Dermis blood vessel endothelial cell (primary cell): Measurements from ENCODE around the gene STX2. TPM values are rescaled to one million over a fixed set of nuclear protein-coding genes. Genes with fewer than 3 reads are reported as not detected.
"Not testable (repeated sequence)": the region's sequence is repeated elsewhere in the genome, so short reads cannot be mapped to it uniquely, and the experiment has no call there.

Source experiments
- DNase-seq: peaks from one replicate; pipeline ENCODE4 v3.0.0; 2010
- total RNA-seq: library from RNA; depleted of rRNA; stranded (reverse); fragments of >200 nt; gene quantifications from 2 replicates; pipeline ENCODE4 v1.2.3, GENCODE V29; 2014

STX2 gene
- total RNA-seq, 1 donor from 2014 or later, result 31.1 TPM

DNA sequence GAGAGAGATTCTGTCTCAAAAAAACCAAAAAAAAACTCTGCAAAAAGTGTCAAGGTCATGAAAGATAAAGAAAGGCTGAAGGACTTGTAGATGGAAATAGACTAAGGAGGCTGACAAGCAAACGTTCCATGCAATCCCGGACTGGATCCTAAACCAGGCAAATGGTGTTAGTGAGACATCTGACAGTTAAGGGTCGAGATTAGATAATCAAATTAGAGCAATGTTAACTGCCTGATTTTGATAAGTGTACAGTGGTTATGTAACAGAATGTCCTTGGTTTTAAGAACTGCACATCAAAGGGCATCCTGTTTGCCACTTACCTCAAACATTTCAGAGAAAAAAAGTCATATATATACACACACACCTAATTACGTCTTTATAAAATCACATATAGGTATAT is 29.4 kb upstream of the STX2 start:
- DNase-seq, result no peak

DNA sequence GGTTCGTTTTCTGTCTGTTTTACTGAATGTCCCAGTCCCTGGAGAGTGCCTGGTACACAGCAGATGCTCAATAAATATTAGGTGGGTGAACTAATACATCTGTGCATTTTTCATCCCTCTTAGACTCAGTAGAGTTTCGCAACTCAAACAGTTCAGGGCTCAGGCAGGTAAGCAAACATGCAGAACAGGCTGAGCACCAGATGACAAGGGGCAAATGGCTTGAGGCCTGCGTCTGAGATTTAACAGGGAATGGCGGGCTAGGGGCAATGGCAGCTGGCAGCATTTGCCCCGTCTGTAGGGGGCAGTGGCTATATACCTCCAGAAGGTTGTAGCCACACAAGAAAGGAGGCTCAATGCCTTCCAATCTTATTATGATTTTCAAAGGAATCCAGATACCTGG is 24.2 kb upstream of the STX2 start:
- no peak for DNase-seq

DNA sequence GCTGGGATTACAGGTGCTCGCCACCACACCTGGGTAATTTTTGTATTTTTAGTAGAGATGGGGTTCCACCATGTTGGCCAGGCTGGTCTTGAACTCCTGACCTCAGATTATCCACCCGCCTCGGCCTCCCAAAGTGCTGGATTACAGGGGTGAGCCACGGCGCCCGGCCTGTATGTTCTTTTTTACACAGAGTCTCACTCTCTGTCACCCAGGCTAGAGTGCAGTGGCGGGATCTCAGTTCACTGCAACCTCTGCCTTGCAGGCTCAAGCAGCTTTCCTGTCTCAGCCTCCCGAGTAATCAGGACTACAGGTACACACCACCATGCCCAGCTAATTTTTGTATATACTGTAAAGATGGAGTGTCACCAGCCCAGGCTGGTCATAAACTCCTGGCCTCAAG is 23.7 kb upstream of the STX2 start:
- DNase-seq, result not testable (repeated sequence)

DNA sequence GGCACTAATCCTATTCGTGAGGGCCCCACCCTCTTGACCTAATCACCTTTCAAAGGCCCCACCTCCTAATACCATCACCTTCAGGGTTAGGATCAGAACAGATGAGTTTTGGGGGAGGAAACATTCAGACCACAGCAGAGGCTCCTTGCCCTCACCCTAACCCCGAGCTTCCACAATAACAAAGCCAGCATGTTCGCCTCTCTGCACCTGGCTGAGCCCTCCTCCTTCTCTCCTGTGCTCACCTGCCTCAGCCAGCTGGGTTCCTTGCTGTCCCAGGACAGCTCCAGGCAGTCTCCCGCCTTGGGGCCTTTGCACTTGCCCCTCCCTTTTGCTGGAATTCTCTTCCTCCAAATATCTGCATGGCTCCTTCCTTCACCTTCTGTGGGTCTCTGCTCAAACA is 23.1 kb upstream of the STX2 start:
- no peak for DNase-seq

DNA sequence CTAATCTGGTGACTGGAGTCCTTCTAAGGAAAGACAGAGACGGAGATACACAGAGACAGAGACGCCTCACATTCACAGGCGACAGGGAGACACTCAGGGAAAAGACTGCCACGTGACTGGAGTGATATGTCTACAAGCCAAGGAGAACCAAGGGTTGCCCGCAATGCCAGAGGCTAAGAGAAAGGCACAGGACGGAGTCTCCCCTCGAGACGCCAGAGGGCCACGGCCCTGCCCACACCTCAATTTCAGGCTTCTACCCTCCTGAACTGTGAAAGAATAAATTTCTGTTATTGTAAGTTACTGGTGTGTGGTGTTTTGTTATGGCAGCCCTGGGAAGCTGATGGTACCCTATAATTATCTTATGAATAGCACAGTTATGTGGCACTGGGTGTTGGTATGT is 21.3 kb upstream of the STX2 start:
- no peak for DNase-seq

DNA sequence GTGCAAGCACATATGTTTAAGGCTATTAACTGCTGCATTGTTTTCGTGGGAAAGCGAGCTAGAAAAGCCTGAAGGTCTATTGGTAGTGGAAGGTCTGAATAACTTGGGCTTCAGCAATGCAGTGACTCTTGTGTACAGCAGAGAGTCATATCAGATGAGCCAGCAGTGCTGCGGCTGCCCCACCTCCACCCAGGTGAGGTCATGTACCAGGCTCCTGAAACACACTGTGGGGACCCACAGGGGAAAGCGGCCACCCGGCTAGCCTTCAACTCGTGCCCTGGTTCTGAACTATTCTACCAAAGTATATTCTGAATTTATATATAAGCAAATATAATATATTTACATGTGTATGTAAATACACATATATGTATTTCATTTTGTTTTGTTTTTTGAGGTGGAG is 20.1 kb upstream of the STX2 start:
- DNase-seq, result no peak

DNA sequence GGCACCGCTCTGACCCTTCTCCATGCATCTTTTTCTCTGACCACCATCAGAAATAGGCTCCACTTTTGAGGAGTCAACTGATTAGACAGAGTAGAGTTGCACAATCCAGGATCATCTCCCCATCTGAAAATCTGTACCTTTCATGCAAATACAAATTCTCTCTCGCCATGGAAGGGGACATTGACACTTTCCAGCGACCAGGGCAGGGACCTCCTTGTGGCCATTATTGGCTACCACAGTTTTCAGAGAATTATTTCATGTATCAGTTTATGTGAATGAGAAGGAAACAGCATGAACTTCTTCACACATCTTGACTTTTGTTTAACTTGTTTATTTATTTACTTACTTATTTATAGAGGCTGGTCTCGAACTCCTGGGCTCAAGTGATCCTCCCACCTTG is 19.0 kb upstream of the STX2 start:
- no peak for DNase-seq

DNA sequence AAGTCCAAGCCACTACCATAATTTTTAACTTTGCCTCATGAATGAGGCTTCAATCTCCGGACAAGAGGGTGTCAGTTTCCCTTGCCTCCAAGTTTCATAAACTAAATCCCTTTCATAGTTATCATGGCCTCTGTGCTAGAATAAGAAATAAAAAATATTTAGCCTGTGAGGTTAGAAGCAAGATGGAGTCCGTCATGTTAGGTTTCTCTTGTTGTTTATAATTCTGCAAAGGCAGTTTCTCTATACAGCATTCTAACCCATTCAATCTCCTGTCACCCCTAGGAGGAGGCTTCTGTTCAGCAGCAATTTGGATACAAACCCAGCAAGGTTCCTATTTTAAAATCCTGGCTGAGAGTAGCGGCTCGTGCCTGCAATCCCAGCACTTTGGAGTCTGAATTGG is 17.0 kb upstream of the STX2 start:
- DNase-seq, result no peak

DNA sequence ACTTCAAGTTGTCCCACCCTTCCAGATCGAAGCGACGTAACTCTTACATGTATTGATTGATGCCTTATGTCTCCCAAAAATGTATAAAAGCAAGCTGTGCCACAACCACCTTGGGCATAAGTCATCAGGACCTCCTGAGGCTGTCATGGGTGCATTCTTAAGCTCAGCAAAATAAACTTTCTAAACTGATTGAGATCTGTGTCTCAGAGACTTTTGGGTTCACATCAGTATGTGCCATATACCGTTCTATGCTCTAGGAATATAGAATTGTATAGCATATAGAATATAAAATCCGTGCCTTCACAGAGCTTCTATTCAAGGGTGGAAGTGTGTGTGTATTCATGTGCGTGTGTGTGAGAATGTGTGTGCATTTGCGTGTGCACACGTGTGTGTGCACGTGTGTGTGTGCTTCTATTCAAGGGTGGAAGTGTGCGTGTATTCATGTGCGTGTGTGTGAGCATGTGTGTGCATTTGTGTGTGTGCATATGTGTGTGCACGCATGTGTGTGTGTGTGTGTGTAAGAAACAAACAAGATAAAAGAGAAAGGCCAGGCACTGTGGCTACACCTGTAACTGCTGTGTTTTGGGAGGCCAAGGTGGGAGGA is 11.5 kb upstream of the STX2 start:
- no peak for DNase-seq

DNA sequence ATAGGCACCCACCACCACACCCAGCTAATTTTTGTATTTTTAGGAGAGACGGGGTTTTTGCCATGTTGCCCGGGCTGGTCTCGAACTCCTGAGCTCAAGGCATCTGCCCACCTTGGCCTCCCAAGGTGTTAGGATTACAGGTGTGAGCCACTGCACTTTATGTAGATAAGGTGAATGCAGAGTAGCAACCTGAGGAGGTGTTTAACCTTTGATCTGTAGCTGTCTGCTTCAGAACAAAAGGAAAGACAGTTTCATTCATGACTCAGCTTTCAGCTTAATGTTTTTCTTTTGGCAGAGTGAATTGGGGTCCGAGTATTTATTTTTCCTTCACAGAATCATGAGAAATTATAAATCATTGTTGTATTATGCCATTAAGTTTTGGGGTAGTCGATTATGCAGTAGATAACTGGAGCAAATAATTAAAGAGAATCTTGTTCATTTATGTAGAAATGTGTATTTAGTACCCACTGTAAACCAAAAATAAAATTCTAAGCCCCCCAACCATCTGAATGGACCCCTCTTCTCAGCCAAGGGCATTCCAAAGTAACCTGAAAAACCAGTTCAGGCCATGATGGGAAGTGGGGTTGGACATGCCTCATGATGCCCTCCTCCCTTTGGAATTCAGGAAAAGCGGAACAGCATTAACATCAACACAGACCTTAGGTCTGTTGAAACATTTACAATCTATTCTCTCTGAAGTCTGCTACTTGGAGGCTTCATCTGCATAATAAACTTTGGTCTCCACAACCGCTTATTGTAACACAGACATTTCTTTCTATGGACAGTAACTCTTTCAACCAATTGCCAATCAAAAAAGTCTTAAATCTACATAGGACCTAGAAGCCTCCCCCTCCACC is 10.7 kb upstream of the STX2 start:
- DNase-seq, result no peak

DNA sequence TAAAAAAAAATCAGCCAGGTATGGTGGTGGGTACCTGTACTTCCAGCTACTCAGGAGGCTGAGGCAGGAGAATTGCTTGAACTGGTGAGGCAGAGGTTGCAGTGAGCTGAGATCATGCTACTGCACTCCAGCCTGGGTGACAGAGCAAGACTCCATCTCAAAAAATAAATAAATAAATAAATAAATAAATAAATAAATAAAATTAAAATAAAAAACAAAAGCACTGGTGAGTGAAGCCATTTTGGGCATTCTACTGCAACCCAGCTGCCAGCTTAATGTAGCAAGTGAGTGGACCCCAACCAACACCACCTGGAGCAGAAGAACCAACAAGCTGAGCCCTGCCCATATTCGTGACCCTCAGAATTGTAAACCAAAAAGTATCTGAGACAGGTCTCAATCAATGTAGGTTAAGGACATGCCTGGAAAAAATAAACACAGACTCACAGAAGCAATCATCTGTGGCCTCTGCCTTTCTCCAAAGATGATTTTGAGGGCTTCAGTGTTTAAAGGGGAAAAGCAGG is 9.8 kb upstream of the STX2 start:
- not testable (repeated sequence) for DNase-seq

DNA sequence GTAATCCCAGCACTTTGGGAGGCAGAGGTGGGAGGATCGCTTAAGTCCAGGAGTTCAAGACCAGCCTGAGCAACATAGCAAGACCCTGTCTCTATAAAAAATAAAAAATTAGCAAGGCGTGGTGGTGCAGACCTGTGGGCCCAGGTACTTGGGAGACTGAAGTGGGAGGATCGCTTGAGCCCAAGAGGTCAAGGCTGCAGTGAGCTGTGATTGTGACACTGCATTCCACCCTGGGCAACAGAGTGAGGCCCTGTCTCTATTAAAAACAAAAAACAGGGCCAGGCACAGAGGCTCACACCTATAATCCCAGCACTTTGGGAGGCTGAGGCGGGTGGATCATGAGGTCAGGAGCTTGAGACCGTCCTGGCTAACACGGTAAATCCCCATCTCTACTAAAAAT is 9.1 kb upstream of the STX2 start:
- DNase-seq, result not testable (repeated sequence)

DNA sequence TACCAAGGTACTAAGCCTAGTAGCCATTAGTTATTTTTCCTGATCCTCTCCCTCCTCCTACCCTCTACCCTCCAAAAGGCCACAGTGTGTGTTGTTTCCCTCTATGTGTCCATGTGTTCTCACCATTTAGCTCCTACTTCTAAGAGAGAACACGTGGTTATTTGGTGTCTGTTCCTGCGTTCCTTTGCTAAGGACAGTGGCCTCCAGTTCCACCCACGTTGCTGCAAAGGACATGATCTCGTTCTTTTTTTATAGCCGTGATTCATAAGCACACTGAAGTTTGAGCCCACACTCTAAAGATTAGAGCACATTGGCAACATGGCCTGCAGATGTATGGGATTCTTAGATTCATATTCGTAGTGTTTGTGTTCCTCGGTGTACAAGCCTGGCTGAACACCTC is 8.1 kb upstream of the STX2 start:
- no peak for DNase-seq

DNA sequence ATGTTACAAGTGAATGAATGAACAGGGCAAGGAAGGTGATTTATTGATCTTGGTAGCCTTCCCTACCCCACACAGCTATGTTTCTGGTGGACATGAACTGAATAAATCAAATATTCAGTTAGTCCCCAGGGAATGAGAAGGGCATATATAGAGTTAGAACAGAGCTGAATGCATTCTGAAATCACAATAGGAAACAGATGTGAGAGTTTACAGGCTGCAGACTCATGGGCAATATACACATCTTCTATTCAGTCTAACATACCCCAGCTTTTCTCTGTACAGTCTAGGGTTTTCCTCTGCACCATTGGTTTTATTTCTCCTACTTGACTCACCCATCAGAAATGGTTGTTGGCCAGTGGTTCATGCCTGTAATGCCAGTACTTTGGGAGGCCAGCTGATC is 7.3 kb upstream of the STX2 start:
- DNase-seq, result no peak

DNA sequence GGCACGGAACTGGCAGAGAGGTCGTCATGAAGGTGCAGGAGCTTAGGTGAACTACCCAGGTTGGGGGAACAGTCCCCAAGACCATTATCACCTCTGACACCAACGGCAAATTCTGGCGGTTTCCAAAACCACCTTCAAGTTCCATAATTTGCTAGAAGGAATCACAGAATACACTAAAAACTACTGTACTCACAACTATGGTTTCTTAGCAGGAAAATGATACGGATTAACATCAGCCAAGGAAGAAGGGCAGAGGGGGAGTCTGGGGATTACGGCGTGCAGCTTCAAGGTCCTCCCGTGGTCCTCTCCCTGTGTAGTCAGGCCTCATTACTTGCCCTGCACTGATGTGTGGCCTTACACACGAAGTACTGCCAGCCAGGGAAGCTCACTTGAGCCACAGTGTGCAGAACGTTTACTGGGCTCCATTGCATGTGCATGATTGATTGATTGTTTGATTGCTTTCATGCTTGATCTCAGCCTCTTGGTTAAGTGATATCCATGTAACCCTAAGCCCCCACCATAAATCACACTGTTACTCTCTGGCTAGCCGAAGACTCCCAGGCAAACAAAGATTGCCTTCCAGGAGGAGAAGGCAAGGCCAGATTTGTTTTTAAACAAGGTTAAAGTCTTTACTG is 837 bp upstream of the STX2 start:
- no peak for DNase-seq

DNA sequence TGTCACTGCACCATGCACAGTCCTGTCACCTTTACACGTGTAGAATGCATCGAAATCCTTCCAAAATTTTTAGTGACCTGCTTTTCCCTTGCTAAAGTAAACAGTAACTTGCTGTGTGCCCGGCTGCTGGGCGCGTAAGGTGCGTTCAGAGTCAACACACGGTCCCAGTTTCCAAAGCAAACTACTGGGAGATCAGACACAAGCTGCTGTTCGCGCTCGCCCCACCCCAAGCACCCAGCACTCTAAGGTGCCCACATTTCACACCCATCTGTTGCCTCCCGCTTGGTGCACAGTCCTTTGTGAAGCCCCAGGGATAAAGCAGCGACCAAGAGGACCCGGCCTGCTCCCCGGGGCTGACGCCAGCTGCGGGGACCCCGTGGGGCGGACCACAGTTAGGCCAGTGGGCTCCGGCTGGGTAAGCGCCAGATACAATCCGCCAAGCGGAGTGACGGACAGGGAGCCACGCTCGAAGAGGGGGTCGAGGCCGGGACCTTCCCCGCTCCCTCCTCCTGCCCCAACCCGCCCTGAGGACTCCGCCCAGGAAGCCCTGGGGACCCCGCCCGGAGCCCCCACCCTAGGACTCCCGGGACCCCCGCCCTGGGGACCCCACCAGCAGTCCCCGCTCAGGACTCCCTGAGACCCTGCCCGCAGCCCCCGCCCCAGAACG is 633 bp downstream of the STX2 start:
- DNase-seq, result peak; percentile 36

DNA sequence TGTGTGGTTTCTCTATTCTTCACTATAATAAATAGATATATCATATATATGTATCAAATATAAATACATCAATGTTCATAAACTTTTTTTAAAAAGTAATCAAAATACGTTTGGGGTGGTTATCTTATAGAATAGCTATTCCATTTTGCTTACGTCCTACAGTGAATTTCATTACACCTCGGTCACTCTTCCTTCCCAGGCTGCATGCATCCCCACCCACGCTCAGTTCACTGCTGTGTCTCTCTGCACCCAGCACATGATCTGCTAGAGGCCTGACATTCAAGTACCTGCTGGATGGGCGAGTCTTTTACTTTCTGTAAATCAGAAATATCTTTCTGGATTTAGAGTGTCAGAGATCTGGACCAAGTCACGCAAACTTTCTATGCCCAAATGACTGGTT is 3.6 kb downstream of the STX2 start:
- no peak for DNase-seq

DNA sequence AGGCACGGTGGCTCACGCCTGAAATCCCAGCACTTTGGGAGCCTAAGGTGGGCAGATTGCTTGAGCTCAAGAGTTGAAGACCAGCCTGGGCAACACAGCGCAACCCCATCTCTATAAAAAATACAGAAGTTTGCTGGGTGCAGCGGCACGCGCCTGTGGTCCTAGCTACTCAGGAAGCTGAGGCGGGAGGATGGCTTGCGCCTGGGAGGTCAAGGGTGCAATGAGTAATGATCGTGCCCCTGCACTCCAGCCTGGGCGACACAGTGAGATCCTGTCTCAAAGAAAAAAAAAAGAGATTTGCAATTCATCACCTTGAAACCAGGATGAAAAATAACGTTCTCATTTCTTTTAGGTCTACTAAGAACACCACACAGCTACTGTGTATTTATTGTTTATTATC is 4.0 kb downstream of the STX2 start:
- no peak for DNase-seq

DNA sequence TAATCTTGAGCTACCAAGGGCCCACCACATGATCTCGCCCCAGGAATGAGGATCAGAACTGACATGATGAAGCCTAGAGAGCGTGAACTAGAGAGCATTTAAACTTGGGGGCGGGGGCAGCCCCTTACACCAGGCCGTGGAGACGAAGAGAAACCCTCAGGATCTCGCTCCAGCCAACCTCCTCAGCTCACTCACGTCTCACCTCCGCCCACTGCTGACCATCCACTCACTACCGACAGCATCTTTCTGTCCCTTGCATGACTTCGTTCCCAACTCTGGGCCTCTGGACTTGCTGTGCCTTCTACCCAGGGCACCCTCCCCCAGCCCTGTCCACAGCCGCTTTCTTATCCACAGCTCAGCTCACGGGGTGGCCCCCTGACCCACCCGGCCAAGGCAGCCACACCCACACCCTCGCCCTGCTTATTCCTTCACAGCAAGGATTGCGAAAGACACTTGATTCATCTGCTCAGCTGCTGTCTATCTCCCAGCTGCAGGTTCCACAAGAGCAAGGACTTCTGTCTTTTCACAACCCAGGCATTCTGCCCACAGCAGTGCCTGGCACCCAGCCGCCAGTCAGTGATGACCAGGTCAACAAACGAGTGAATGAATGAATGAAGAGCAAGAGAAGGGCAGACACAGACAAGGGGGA is 6.4 kb downstream of the STX2 start:
- no peak for DNase-seq

DNA sequence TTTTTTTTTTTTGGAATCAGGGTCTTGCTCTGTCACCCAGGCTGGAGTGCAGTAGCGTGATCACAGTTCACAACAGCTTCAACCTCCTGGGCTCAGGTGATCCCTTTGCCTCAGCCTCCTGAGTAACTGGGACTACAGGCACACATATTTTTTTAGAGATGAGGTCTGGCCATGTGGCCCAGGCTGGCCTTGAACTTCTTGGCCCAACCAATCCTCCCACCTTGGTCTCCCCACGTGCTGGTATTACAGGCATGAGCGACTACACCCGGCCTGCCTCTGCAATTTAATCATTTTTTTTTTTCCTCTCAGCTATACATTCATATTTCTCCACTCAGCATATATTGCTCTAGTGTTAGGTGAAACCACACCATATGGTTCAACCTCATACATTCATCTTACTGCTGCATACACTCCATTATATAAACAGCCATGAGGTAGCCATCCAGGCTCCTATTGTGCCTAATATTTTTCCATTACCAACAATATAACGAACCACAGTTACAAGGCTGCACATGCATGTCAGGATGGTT is 7.1 kb downstream of the STX2 start:
- DNase-seq, result no peak

DNA sequence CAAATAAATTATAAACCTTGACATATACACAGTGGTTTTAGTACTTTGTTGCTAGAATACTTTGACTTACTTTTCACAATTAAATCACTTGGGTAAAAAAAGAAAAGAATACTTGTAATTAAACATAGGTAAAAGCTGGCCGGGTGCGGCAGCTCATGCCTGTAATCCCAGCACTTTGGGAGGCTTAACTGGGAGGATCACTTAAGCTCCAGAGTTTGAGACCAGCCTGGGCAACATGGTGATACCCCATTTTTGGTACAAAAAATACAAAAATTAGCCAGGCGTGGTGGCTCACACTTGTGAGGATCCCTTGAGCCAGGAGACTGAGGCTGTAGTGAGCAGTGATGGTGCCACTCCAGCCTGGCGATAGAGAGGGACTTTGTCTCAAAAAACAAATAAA is 7.8 kb downstream of the STX2 start:
- no peak for DNase-seq

DNA sequence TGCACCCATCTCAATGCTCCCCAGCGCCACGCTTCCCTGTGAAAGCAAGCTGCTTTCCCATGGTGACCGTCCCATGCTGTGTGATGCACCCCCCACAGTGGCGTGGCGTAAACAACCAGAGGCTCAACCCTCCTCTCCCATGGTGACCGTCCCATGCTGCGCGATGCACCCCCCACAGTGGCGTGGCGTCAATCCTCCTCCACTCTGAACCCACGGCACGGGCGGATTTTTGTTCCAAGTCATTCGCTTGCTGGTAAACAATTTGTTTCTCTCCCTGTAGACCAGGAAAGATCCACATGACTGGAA is 8.9 kb downstream of the STX2 start:
- no peak for DNase-seq
